Fibroblast of the aortic adventitia (primary cell): ENCODE results near the gene RBM38. TPM values are rescaled to one million over a fixed set of nuclear protein-coding genes. Genes with fewer than 3 reads are reported as not detected.

Source experiments
- DNase-seq: peaks from one replicate; pipeline ENCODE4 v3.0.0-alpha.2; 2010; ENCODE audit warnings: low read depth
- H3K4me3 ChIP-seq: 2 replicates; pipeline ENCODE4 v1.5.1; 2011; ENCODE audit warnings: low read depth, mild to moderate bottlenecking, control low read depth, low read length, moderate library complexity
- CTCF ChIP-seq: IDR thresholded peaks from 2 replicates; pipeline ENCODE4 v1.5.1; 2011; ENCODE audit warnings: mild to moderate bottlenecking, low read length, control low read depth, inconsistent platforms; ENCODE audit not compliant: insufficient read depth
- total RNA-seq: library from RNA; depleted of rRNA; stranded (reverse); fragments of >200 nt; gene quantifications from 2 replicates; pipeline ENCODE4 v1.2.3, GENCODE V29; 2012; ENCODE audit warnings: low replicate concordance

Gene RBM38
- total RNA-seq, 1 donor: 6.1 TPM

- DNase-seq: peak; percentile 11
- TF ChIP-seq CTCF: no peak
Observed at GRCh38 chr20:57391439-57392301, 474 bp downstream of the RBM38 start.

GRCh38 chr20:57392512-57393271 is 1.5 kb downstream of the RBM38 start:
- DNase-seq: no peak
- H3K4me3 ChIP-seq: peak overlapping the region; percentile 74
- TF ChIP-seq CTCF: no peak

More at GRCh38 chr20:57391439-57392301, 474 bp downstream of the RBM38 start:
- H3K4me3 ChIP-seq: peak overlapping the region; percentile 74

GRCh38 chr20:57393321-57394120 is 2.3 kb downstream of the RBM38 start:
- no peak overlapping the region for H3K4me3 ChIP-seq
- DNase-seq: no peak
- TF ChIP-seq CTCF: no peak

- DNase-seq: no peak
- TF ChIP-seq CTCF: no peak
- H3K4me3 ChIP-seq: no peak overlapping the region
Observed at GRCh38 chr20:57394121-57395082, 3.2 kb downstream of the RBM38 start.

- peak; percentile 83 for DNase-seq
- TF ChIP-seq CTCF: no peak
- H3K4me3 ChIP-seq: peak overlapping the region; percentile 31
Observed at GRCh38 chr20:57395111-57395966, 4.1 kb downstream of the RBM38 start.
